Gastrocnemius medialis (tissue), 4 donors: ENCODE data around the gene ROBO1. TPM values are rescaled to one million over a fixed set of nuclear protein-coding genes. Genes with fewer than 3 reads are reported as not detected.

ENCODE experiments used
- ATAC-seq, 2 donors: fragments of 150-250 bp; one replicate each; pipeline ENCODE4 v1.9.1; 2016
- DNase-seq, 2 donors: peaks; one replicate each; pipeline ENCODE4 v3.0.0-alpha.2; 2019
- H3K27ac ChIP-seq, 4 donors: fragments of 200-600 bp; sonication (generic); 1 replicate in 1 of 4; 2 replicates in 3 of 4; pipeline ENCODE4 v1.5.1; 2016 to 2018; ENCODE audit warnings: mild to moderate bottlenecking in 2 of 4, moderate library complexity in 1 of 4
- H3K27me3 ChIP-seq, 3 donors: fragments of 200-600 bp; sonication (generic) in 2 of 3; 1 replicate in 1 of 3; 2 replicates in 2 of 3; pipeline versions ENCODE4 v1.5.1 to v1.6.0; 2016 to 2019; ENCODE audit warnings: mild to moderate bottlenecking in 1 of 3, moderate library complexity in 1 of 3
- H3K36me3 ChIP-seq, 2 donors: fragments of 200-600 bp; sonication (generic) in 1 of 2; one replicate each; pipeline ENCODE4 v1.5.1; 2017 to 2018
- H3K4me1 ChIP-seq, 2 donors: fragments of 200-600 bp; sonication (generic) in 1 of 2; one replicate each; pipeline ENCODE4 v1.5.1; 2016 to 2017; ENCODE audit warnings: mild to moderate bottlenecking in 2 of 2
- H3K4me3 ChIP-seq, 4 donors: fragments of 200-600 bp; sonication (generic) in 3 of 4; 1 replicate in 1 of 4; 2 replicates in 3 of 4; pipeline ENCODE4 v1.5.1; 2016 to 2019; ENCODE audit warnings: mild to moderate bottlenecking in 2 of 4
- H3K9me3 ChIP-seq, 3 donors: fragments of 200-600 bp; sonication (generic) in 2 of 3; 1 replicate in 1 of 3; 2 replicates in 2 of 3; pipeline ENCODE4 v1.5.1; 2016 to 2019
- POLR2A ChIP-seq, 2 donors: fragments of 450-650 bp; IDR thresholded peaks; one replicate each; pipeline ENCODE4 v1.6.1; 2017; ENCODE audit warnings: antibody characterized with exemption in 2 of 2, mild to moderate bottlenecking in 2 of 2, moderate library complexity in 2 of 2
- in situ Hi-C, 4 donors: fragments of 200-750 bp; cut with MboI; loops; one replicate each; pipeline versions ENCODE4 v1.15.0 to v1.8.0; 2017; ENCODE audit warnings: low sequenced_read_pairs in 4 of 4
- intact Hi-C: fragments of 100-400 bp; cut with DNase I; formaldehyde crosslinking; loops from one replicate; pipeline ENCODE4 v1.15.1; 2023; ENCODE audit warnings: low total_unique reads
- total RNA-seq, 4 donors: library from RNA; depleted of rRNA; stranded (reverse); fragments of >200 nt; gene quantifications; one replicate each; pipeline versions ENCODE4 v1.1.0 to v1.2.3, GENCODE V29; 2016
- TF ChIP-seq, protein P1 (sequence below), 5 experiments: fragments of 450-650 bp in 3 of 5; fragments of 200-600 bp in 2 of 5; sonication (generic) in 2 of 5; IDR thresholded peaks in 4 of 5; conservative IDR thresholded peaks in 1 of 5; 1 replicate in 4 of 5; 2 replicates in 1 of 5; pipeline ENCODE4 v1.5.1; 2016 to 2019; ENCODE audit warnings: antibody characterized with exemption in 5 of 5, mild to moderate bottlenecking in 3 of 5, moderate library complexity in 3 of 5

The ROBO1 gene
- total RNA-seq, 4 donors from 2014 or later: 4.2 to 16.0 (median 9.5) TPM

DNA sequence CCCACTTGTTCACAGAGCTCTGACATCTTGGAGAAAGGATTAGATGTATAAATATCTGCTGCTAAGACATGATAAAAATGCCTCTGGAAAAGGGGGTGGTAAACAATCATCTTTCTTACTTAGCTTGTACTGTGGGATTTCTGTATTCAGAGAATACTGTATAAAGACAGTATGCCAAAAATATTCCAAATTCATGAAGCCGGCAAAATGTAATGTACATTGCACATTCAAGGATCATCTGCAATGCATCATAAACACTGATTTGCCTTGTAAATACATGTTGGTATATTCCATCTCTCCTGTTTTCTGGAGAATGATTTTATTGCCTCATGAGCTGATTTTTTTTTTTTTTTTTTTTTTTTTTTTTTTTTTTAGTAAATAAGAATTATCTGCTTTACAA is 355.3 kb downstream of the ROBO1 start:
- intact Hi-C loops: no loop called here
- H3K27ac ChIP-seq: no peak overlapping the region
- in situ Hi-C loops: no loop called here

DNA sequence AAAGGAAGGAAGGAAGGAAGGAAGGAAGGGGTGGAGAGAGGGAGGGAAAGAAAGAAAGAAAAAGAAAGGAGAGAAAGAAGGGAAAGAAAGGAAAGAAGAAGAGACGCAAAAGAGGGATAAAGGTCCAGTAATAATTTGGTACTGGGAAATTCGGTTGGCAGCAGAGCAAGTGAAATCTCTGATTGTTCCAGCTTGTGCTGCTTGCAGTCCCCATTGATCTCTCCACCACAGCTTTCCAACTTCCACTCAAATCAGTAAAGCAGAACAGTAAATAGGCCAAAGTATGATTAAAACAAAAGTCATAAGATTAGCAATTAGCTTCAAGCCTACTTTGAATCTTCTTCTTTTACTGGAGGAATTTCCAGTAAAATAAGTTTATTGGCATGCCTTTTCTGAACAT is 357.2 kb downstream of the ROBO1 start:
- Histone ChIP-seq H3K4me3 (no peak overlapping the region), H3K4me1 (peaks cover 0 to 3% of the 10 kb centered on the region in 2 donors), H3K9me3 (no peaks in the 10 kb centered on the region), H3K36me3 (no peaks in the 10 kb centered on the region), H3K27ac (no peak overlapping the region), H3K27me3 (no peaks in the 10 kb centered on the region)
- in situ Hi-C loops: no loop called here
- intact Hi-C loops: no loop called here
- DNase-seq: no peak
- no peak for ATAC-seq
- TF ChIP-seq POLR2A (IDR thresholded peaks at IDR 0.05): no peak
- TF ChIP-seq, protein P1, sequence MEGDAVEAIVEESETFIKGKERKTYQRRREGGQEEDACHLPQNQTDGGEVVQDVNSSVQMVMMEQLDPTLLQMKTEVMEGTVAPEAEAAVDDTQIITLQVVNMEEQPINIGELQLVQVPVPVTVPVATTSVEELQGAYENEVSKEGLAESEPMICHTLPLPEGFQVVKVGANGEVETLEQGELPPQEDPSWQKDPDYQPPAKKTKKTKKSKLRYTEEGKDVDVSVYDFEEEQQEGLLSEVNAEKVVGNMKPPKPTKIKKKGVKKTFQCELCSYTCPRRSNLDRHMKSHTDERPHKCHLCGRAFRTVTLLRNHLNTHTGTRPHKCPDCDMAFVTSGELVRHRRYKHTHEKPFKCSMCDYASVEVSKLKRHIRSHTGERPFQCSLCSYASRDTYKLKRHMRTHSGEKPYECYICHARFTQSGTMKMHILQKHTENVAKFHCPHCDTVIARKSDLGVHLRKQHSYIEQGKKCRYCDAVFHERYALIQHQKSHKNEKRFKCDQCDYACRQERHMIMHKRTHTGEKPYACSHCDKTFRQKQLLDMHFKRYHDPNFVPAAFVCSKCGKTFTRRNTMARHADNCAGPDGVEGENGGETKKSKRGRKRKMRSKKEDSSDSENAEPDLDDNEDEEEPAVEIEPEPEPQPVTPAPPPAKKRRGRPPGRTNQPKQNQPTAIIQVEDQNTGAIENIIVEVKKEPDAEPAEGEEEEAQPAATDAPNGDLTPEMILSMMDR (IDR thresholded peaks at IDR 0.05 in 4 of 5, conservative IDR thresholded peaks at IDR 0.05 in 1 of 5): no peak

More for the DNA sequence above, 355.3 kb downstream of the ROBO1 start:
- no peaks in the 10 kb centered on the region for H3K36me3 ChIP-seq
- TF ChIP-seq POLR2A (IDR thresholded peaks at IDR 0.05): no peak
- TF ChIP-seq, protein P1 (IDR thresholded peaks at IDR 0.05 in 4 of 5, conservative IDR thresholded peaks at IDR 0.05 in 1 of 5): no peak
- H3K4me1 ChIP-seq: peaks cover 0 to 3% of the 10 kb centered on the region in 2 donors
- H3K27me3 ChIP-seq: no peaks in the 10 kb centered on the region
- no peak for DNase-seq
- ATAC-seq: no peak
- no peaks in the 10 kb centered on the region for H3K9me3 ChIP-seq
- H3K4me3 ChIP-seq: no peak overlapping the region

GRCh38 chr3:79410136-79410535 is 357.7 kb downstream of the ROBO1 start:
- peaks cover 0 to 3% of the 10 kb centered on the region in 2 donors for H3K4me1 ChIP-seq
- no peak overlapping the region for H3K4me3 ChIP-seq
- no peaks in the 10 kb centered on the region for H3K36me3 ChIP-seq
- DNase-seq (no peak), ATAC-seq (no peak)
- TF ChIP-seq, protein P1 (IDR thresholded peaks at IDR 0.05 in 4 of 5, conservative IDR thresholded peaks at IDR 0.05 in 1 of 5): no peak
- TF ChIP-seq POLR2A (IDR thresholded peaks at IDR 0.05): no peak
- H3K27ac ChIP-seq: no peak overlapping the region
- H3K27me3 ChIP-seq: no peaks in the 10 kb centered on the region
- no peaks in the 10 kb centered on the region for H3K9me3 ChIP-seq
- in situ Hi-C loops: no loop called here
- intact Hi-C loops: no loop called here

GRCh38 chr3:79406175-79406574 is 361.6 kb downstream of the ROBO1 start:
- intact Hi-C loops: no loop called here
- ATAC-seq (no peak), DNase-seq (no peak)
- H3K4me3 ChIP-seq: no peak overlapping the region
- TF ChIP-seq POLR2A (IDR thresholded peaks at IDR 0.05): no peak
- TF ChIP-seq, protein P1 (IDR thresholded peaks at IDR 0.05 in 4 of 5, conservative IDR thresholded peaks at IDR 0.05 in 1 of 5): no peak
- H3K27ac ChIP-seq: no peak overlapping the region
- no peaks in the 10 kb centered on the region for H3K36me3 ChIP-seq
- no peaks in the 10 kb centered on the region for H3K9me3 ChIP-seq
- in situ Hi-C loops: no loop called here
- no peaks in the 10 kb centered on the region for H3K4me1 ChIP-seq
- H3K27me3 ChIP-seq: no peaks in the 10 kb centered on the region

- no peak for TF ChIP-seq POLR2A (IDR thresholded peaks at IDR 0.05)
- TF ChIP-seq, protein P1 (IDR thresholded peaks at IDR 0.05 in 4 of 5, conservative IDR thresholded peaks at IDR 0.05 in 1 of 5): no peak
- intact Hi-C loops: no loop called here
- DNase-seq: no peak
- no peaks in the 10 kb centered on the region for H3K27me3 ChIP-seq
- H3K9me3 ChIP-seq: no peaks in the 10 kb centered on the region
- H3K4me1 ChIP-seq: no peaks in the 10 kb centered on the region
- in situ Hi-C loops: no loop called here
- H3K36me3 ChIP-seq: no peaks in the 10 kb centered on the region
- no peak overlapping the region for H3K27ac ChIP-seq
- ATAC-seq: no peak
- no peak overlapping the region for H3K4me3 ChIP-seq
Measured at GRCh38 chr3:79405183-79405582, 362.6 kb downstream of the ROBO1 start.
